K562 (cell line): ENCODE measurements around the gene RPS28. TPM values are rescaled to one million over a fixed set of nuclear protein-coding genes. Genes with fewer than 3 reads are reported as not detected.
A peak's percentile ranks its signal among the peaks of the same experiment; 100 is the strongest.

ENCODE experiments used
- ADNP ChIP-seq: fragments of 200-800 bp; sonication (Bioruptor generic); IDR thresholded peaks from 2 replicates; pipeline ENCODE4 v1.6.1; 2016; ENCODE audit warnings: missing genetic modification characterization, missing compliant biosample characterization
- BCL6 ChIP-seq: fragments of 250-450 bp; sonication (Bioruptor Pico); IDR thresholded peaks from 2 replicates; pipeline ENCODE4 v1.4.0; 2020
- CHAMP1 ChIP-seq: fragments of 450-650 bp; IDR thresholded peaks from 2 replicates; pipeline ENCODE4 v1.6.1; 2016; ENCODE audit warnings: mild to moderate bottlenecking
- CHD7 ChIP-seq: fragments of 200-600 bp; sonication (generic); IDR thresholded peaks from one replicate; pipeline ENCODE4 v1.6.1; 2012; ENCODE audit warnings: mild to moderate bottlenecking, low read depth, low read length, inconsistent platforms
- THRAP3 ChIP-seq: fragments of 450-650 bp; IDR thresholded peaks from 2 replicates; pipeline ENCODE4 v1.6.1; 2016; ENCODE audit warnings: mild to moderate bottlenecking, inconsistent platforms, borderline replicate concordance
- TRIM24 ChIP-seq, 2 experiments: fragments of 450-650 bp; IDR thresholded peaks; 2 replicates each; pipeline ENCODE4 v1.6.1; 2016
- ZBTB9 ChIP-seq: fragments of 450-650 bp; formaldehyde crosslinking; IDR thresholded peaks from 2 replicates; pipeline ENCODE4 v1.4.0; 2020; ENCODE audit warnings: mild to moderate bottlenecking, moderate library complexity
- ZKSCAN8 ChIP-seq: fragments of 200-800 bp; sonication (Bioruptor generic); IDR thresholded peaks from 2 replicates; pipeline ENCODE4 v1.6.1; 2016; ENCODE audit warnings: missing genetic modification characterization, missing compliant biosample characterization
- ZNF174 ChIP-seq: fragments of 250-450 bp; sonication (Bioruptor Pico); IDR thresholded peaks from 2 replicates; pipeline ENCODE4 v1.4.0; 2020; ENCODE audit warnings: mild to moderate bottlenecking
- polyA plus RNA-seq, 8 experiments: library from polyadenylated mRNA; depleted of rRNA in 4 of 8; stranded (reverse) in 5 of 8; unstranded in 3 of 8; fragments of >200 nt; fragmentation: Nextera tagmentation in 2 of 8; fragmentation: Illumina TruSeq in 1 of 8; extraction: Ambion mirVana in 2 of 8; extraction: Trizol in 1 of 8; gene quantifications; 2 replicates each; pipeline versions ENCODE4 v1.2.1 to v1.2.3, GENCODE V29; 2011 to 2014; ENCODE audit warnings: inconsistent platforms in 1 of 8, missing spikeins in 1 of 8
- total RNA-seq, 7 experiments: library from RNA; depleted of rRNA in 6 of 7; stranded (reverse); fragments of >200 nt in 6 of 7; fragmentation: Illumina TruSeq in 2 of 7; extraction: Trizol in 2 of 7; gene quantifications; 2 replicates each; pipeline versions ENCODE4 v1.2.1 to v1.2.3, GENCODE V29; 2011 to 2021; ENCODE audit warnings: low replicate concordance in 1 of 7
- TF ChIP-seq, protein P1 (sequence below): fragments of 250-450 bp; sonication (Bioruptor Pico); IDR thresholded peaks from 2 replicates; pipeline ENCODE4 v1.4.0; 2020; ENCODE audit warnings: mild to moderate bottlenecking

Gene RPS28
- total and polyA plus RNA-seq, 9 of the 15 experiments (the other 6 are each of a cell fraction or from before 2014, with no cell fraction given) = 165 to 2,827 (median 1,303) TPM

GRCh38 chr19:8307965-8308866 lies 13.1 kb upstream of the RPS28 start, which contains the start of gene CD320 (continued):
- peak; percentile 99 for TF ChIP-seq CHD7
- TF ChIP-seq BCL6 (CRISPR knock-in tag) = no peak
- TF ChIP-seq CHAMP1 = no peak
- TF ChIP-seq TRIM24 (IDR thresholded peaks at IDR 0.05) = no peak
- TF ChIP-seq ZKSCAN8 = no peak
- peak; percentile 94 for TF ChIP-seq ZBTB9 (CRISPR knock-in tag)
- TF ChIP-seq ADNP (tag) = no peak
- no peak for TF ChIP-seq ZNF174 (CRISPR knock-in tag)
- no peak for TF ChIP-seq THRAP3
- TF ChIP-seq, protein P1, sequence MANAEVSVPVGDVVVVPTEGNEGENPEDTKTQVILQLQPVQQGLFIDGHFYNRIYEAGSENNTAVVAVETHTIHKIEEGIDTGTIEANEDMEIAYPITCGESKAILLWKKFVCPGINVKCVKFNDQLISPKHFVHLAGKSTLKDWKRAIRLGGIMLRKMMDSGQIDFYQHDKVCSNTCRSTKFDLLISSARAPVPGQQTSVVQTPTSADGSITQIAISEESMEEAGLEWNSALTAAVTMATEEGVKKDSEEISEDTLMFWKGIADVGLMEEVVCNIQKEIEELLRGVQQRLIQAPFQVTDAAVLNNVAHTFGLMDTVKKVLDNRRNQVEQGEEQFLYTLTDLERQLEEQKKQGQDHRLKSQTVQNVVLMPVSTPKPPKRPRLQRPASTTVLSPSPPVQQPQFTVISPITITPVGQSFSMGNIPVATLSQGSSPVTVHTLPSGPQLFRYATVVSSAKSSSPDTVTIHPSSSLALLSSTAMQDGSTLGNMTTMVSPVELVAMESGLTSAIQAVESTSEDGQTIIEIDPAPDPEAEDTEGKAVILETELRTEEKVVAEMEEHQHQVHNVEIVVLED (CRISPR knock-in tag) = peak; percentile 52; the same call in 1 of the 2 replicates
